ENCODE measurements around the gene HAAO. TPM values are rescaled to one million over a fixed set of nuclear protein-coding genes. Genes with fewer than 3 reads are reported as not detected.

The HAAO gene
- total and polyA plus RNA-seq, 2 of the 13 experiments (the other 11 are each of a cell fraction or from before 2014, with no cell fraction given), result 36.1 to 42.7 TPM

DNA sequence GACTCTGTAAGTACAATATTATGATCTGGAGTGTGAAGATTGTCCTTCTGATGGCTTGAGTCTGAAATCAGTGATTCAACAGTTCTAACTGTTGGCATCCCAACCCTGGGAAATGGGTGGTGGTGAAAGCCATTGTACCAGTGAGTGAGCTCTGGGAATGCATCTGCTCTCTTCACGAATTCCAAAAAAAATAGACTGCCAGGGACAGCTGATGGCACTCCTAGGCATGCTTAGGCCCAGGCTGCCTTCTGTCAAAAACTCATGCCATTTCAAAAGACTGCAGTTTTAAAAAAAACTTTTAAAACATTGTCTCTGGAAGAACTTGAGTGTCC is 48.8 kb downstream of the HAAO start:
- no peak overlapping the region for H3K4me3 ChIP-seq (replicated peaks in 1 of 3; ENCODE audit: insufficient read depth in 1 of 3, low read depth in 2 of 3, low read length in 3 of 3)
- H3K4me1 ChIP-seq (ENCODE audit: insufficient read depth, low read length), result no peaks in the 10 kb centered on the region
- no peak overlapping the region for H3K4me2 ChIP-seq (ENCODE audit: low read depth, low read length)
- H3K9ac ChIP-seq (ENCODE audit: insufficient read depth, low read depth, low read length), result no peak overlapping the region
- H2AFZ ChIP-seq (ENCODE audit: low read length), result no peak overlapping the region
- POLR2A ChIA-PET, result no interaction called here
- H3K36me3 ChIP-seq (replicated peaks in 1 of 2; ENCODE audit: control insufficient read depth in 1 of 2, insufficient read depth in 2 of 2, low read length in 2 of 2), result no peaks in the 10 kb centered on the region; a peak in 3 of 5 replicates
- 80% methylated on average over 1 of the region's 1 CpG for WGBS (ENCODE audit: low lambda C conversion rate)
- H3K27me3 ChIP-seq (ENCODE audit: control insufficient read depth in 1 of 2, insufficient read depth in 2 of 2, low read length in 2 of 2), result no peaks in the 10 kb centered on the region
- ATAC-seq (no peak), FAIRE-seq (no peak), DNase-seq (ENCODE audit: low spot score) (no peak)
- intact Hi-C loops (cut with micrococcal nuclease; ENCODE audit: unreplicated experiment) (no loop called here), in situ Hi-C loops (cut with HindIII; ENCODE audit: extremely low pct_ligation_motif_present, low pct_unique_long_range_greater_than_20kb) (no loop called here)
- no peaks in the 10 kb centered on the region for H3K9me3 ChIP-seq (ENCODE audit: low read length)
- no peak for TF ChIP-seq ZNF703 (CRISPR knock-in tag; IDR thresholded peaks at IDR 0.05; ENCODE audit: borderline replicate concordance)
- TF ChIP-seq ZNF33B (CRISPR knock-in tag; IDR thresholded peaks at IDR 0.05), result no peak
- TF ChIP-seq ZBTB38 (CRISPR knock-in tag; IDR thresholded peaks at IDR 0.05), result no peak
- TF ChIP-seq ZMYM3 (CRISPR knock-in tag; IDR thresholded peaks at IDR 0.05), result no peak
- TF ChIP-seq, protein P1, sequence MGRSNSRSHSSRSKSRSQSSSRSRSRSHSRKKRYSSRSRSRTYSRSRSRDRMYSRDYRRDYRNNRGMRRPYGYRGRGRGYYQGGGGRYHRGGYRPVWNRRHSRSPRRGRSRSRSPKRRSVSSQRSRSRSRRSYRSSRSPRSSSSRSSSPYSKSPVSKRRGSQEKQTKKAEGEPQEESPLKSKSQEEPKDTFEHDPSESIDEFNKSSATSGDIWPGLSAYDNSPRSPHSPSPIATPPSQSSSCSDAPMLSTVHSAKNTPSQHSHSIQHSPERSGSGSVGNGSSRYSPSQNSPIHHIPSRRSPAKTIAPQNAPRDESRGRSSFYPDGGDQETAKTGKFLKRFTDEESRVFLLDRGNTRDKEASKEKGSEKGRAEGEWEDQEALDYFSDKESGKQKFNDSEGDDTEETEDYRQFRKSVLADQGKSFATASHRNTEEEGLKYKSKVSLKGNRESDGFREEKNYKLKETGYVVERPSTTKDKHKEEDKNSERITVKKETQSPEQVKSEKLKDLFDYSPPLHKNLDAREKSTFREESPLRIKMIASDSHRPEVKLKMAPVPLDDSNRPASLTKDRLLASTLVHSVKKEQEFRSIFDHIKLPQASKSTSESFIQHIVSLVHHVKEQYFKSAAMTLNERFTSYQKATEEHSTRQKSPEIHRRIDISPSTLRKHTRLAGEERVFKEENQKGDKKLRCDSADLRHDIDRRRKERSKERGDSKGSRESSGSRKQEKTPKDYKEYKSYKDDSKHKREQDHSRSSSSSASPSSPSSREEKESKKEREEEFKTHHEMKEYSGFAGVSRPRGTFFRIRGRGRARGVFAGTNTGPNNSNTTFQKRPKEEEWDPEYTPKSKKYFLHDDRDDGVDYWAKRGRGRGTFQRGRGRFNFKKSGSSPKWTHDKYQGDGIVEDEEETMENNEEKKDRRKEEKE (IDR thresholded peaks at IDR 0.05), result no peak
- TF ChIP-seq CHD4 (IDR thresholded peaks at IDR 0.05; ENCODE audit: borderline replicate concordance, low read length), result no peak
- TF ChIP-seq, protein P2, sequence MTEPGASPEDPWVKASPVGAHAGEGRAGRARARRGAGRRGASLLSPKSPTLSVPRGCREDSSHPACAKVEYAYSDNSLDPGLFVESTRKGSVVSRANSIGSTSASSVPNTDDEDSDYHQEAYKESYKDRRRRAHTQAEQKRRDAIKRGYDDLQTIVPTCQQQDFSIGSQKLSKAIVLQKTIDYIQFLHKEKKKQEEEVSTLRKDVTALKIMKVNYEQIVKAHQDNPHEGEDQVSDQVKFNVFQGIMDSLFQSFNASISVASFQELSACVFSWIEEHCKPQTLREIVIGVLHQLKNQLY (CRISPR knock-in tag; IDR thresholded peaks at IDR 0.05), result no peak
- no peak for TF ChIP-seq ZNF232 (CRISPR knock-in tag; IDR thresholded peaks at IDR 0.05; ENCODE audit: borderline replicate concordance)
- no peak for TF ChIP-seq ZNF557 (CRISPR knock-in tag; IDR thresholded peaks at IDR 0.05)
- CTCF ChIA-PET (ENCODE audit: low intra/inter-chr PET ratio, low total read pairs), result no interaction called here
- no peak overlapping the region for H3K27ac ChIP-seq (ENCODE audit: extremely low read length, insufficient read depth, low read length)
- no peaks in the 10 kb centered on the region for H3K79me2 ChIP-seq (ENCODE audit: insufficient read depth, low read length)
- H4K20me1 ChIP-seq (ENCODE audit: insufficient read depth, low read length), result no peaks in the 10 kb centered on the region
- no TSS peak for BruUV-seq (replicated peaks)
